Thyroid gland (tissue), 4 donors: ENCODE data around the gene TANC1. TPM values are rescaled to one million over a fixed set of nuclear protein-coding genes. Genes with fewer than 3 reads are reported as not detected.

ENCODE experiments used
- DNase-seq, 2 donors: peaks; one replicate each; pipeline ENCODE4 v3.0.0-alpha.2; 2019
- H3K27ac ChIP-seq, 3 donors: fragments of 200-600 bp; sonication (generic); 1 replicate in 2 of 3; 2 replicates in 1 of 3; pipeline ENCODE4 v1.5.1; 2016 to 2019; ENCODE audit warnings: mild to moderate bottlenecking in 1 of 3, moderate library complexity in 1 of 3
- H3K27me3 ChIP-seq: fragments of 200-600 bp; sonication (generic); one replicate; pipeline ENCODE4 v1.5.1; 2019
- H3K36me3 ChIP-seq, 2 donors: fragments of 200-600 bp; sonication (generic); one replicate each; pipeline ENCODE4 v1.5.1; 2016 to 2019
- H3K4me1 ChIP-seq, 2 donors: fragments of 200-600 bp; sonication (generic); one replicate each; pipeline ENCODE4 v1.5.1; 2017 to 2019
- H3K4me3 ChIP-seq, 3 donors: fragments of 200-600 bp; sonication (generic); replicated peaks in 1 of 3; 1 replicate in 2 of 3; 2 replicates in 1 of 3; pipeline ENCODE4 v1.5.1; 2016; ENCODE audit warnings: mild to moderate bottlenecking in 1 of 3
- H3K9me3 ChIP-seq: fragments of 200-600 bp; sonication (generic); one replicate; pipeline ENCODE4 v1.5.1; 2017
- POLR2A ChIP-seq, 2 donors: fragments of 450-650 bp; IDR thresholded peaks; one replicate each; pipeline ENCODE4 v1.6.1; 2017; ENCODE audit warnings: antibody characterized with exemption in 2 of 2, mild to moderate bottlenecking in 2 of 2, moderate library complexity in 1 of 2
- WGBS, 2 donors: methylation state at CpG; one replicate each; pipeline ENCODE4 v1.1.5; 2017; 5-methylcytosine and 5-hydroxymethylcytosine counted together
- intact Hi-C: fragments of 100-400 bp; cut with DNase I; formaldehyde crosslinking; loops from one replicate; pipeline ENCODE4 v1.15.1; 2023
- total RNA-seq, 4 donors: library from RNA; depleted of rRNA; stranded (reverse); fragments of >200 nt; gene quantifications; one replicate each; pipeline ENCODE4 v1.2.3, GENCODE V29; 2016
- TF ChIP-seq, protein P1 (sequence below), 6 experiments: fragments of 200-600 bp in 3 of 6; fragments of 450-650 bp in 3 of 6; sonication (generic) in 3 of 6; IDR thresholded peaks; one replicate each; pipeline ENCODE4 v1.5.1; 2016 to 2019; ENCODE audit warnings: antibody characterized with exemption in 6 of 6, mild to moderate bottlenecking in 2 of 6, inconsistent platforms in 1 of 6, moderate library complexity in 1 of 6

Gene TANC1
- total RNA-seq, 4 donors from 2014 or later = 51.1 to 93.8 (median 63.6) TPM

DNA sequence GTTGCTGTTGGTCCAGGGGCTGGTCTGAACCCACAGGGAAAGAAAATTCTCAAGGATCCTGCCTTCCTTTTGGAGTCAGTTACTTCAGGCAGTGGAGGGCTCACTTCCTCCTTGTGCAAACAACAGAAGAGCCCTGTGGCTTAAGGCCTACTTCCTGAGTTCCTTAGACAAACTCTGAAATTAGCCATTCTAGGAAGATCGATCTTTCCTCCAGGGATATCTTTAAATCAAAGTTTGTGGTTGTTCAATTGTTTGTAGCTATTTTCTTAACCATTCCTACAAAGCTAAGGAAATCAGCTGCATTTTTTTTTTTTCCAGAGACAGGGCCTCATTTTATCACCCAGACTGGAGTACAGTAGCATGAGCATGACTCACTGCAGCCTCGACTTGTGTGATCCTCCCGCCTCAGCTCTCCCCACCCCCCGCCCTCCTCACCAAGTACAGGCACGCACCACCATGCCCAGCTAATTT, 156.0 kb downstream of the TANC1 start:
- Histone ChIP-seq H3K4me1 (peaks cover 12 to 16% of the 10 kb centered on the region in 2 donors), H3K9me3 (no peaks in the 10 kb centered on the region), H3K4me3 (no peak overlapping the region), H3K27me3 (no peaks in the 10 kb centered on the region), H3K36me3 (no peaks in the 10 kb centered on the region), H3K27ac (peak overlapping the region in 1 of 3 donors; percentile 50)
- no peak for TF ChIP-seq POLR2A (IDR thresholded peaks at IDR 0.05)
- TF ChIP-seq, protein P1, sequence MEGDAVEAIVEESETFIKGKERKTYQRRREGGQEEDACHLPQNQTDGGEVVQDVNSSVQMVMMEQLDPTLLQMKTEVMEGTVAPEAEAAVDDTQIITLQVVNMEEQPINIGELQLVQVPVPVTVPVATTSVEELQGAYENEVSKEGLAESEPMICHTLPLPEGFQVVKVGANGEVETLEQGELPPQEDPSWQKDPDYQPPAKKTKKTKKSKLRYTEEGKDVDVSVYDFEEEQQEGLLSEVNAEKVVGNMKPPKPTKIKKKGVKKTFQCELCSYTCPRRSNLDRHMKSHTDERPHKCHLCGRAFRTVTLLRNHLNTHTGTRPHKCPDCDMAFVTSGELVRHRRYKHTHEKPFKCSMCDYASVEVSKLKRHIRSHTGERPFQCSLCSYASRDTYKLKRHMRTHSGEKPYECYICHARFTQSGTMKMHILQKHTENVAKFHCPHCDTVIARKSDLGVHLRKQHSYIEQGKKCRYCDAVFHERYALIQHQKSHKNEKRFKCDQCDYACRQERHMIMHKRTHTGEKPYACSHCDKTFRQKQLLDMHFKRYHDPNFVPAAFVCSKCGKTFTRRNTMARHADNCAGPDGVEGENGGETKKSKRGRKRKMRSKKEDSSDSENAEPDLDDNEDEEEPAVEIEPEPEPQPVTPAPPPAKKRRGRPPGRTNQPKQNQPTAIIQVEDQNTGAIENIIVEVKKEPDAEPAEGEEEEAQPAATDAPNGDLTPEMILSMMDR (IDR thresholded peaks at IDR 0.05) = no peak
- DNase-seq = no peak
- 41 to 42% methylated on average over 5 of the region's 5 CpGs for WGBS, 2 donors
- intact Hi-C loops = loop anchor here (5.0 kb wide), 1 partner anchor 222 kb away; no protein-coding TSS in a partner anchor

DNA sequence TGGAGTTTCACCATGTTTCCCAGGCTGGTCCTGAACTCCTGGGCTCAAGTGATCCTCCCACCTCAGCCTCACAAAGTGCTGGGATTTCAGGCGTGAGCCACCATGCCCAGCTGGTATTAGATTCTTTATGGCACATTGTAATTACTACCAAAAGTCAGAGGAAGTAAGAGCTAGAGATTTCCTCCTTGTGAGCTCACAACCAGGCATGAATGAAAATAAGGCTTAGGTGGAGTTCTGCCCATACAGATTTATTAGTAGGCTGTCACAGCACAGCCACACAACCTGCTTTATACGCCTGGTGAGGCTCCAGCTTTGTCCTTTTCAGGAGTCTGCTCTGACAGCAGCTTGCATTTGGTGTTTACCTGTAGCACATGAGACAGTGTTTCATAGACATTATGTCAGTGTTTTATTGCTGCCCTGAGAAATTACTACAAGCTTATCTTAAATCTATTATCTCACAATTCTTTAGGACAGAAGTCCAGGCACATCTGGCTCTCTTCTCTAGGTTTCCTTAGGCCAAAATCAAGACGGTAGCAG, 156.6 kb downstream of the TANC1 start:
- intact Hi-C loops = loop anchor here (5.0 kb wide), 1 partner anchor 223 kb away; no protein-coding TSS in a partner anchor
- no peaks in the 10 kb centered on the region for H3K36me3 ChIP-seq
- no peak overlapping the region for H3K4me3 ChIP-seq
- H3K9me3 ChIP-seq = no peaks in the 10 kb centered on the region
- TF ChIP-seq, protein P1 (IDR thresholded peaks at IDR 0.05) = no peak
- no peak for TF ChIP-seq POLR2A (IDR thresholded peaks at IDR 0.05)
- WGBS, 2 donors = 72 to 76% methylated on average over 3 of the region's 3 CpGs
- no peaks in the 10 kb centered on the region for H3K27me3 ChIP-seq
- H3K4me1 ChIP-seq = peaks cover 12 to 22% of the 10 kb centered on the region in 2 donors
- H3K27ac ChIP-seq = peak overlapping the region in 1 of 3 donors; percentile 50
- DNase-seq = no peak

DNA sequence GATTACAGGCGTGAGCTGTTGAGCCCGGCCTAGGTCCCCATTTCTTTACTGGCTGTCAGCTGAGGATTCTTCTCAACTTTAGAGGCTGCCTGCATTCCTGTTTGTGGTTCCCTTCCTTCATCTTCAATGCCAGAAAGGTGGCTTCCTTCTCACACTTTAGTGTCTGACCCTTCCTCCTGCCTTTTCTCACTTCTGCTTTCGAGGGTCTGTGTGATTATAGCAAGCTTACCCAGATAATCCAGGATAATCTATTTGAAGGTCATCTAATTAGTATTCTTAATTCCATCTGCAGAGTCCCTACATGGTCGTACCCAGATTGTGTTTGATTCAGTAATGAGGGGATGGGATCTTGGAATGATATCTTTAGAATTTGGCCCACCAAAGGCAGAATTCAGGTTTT, 157.4 kb downstream of the TANC1 start:
- TF ChIP-seq, protein P1 (IDR thresholded peaks at IDR 0.05) = no peak
- TF ChIP-seq POLR2A (IDR thresholded peaks at IDR 0.05) = no peak
- no peak overlapping the region for H3K27ac ChIP-seq
- H3K9me3 ChIP-seq = no peaks in the 10 kb centered on the region
- H3K27me3 ChIP-seq = no peaks in the 10 kb centered on the region
- no peaks in the 10 kb centered on the region for H3K36me3 ChIP-seq
- DNase-seq = no peak
- 94% methylated on average over 4 of the region's 4 CpGs for WGBS, 2 donors
- peaks cover 16 to 30% of the 10 kb centered on the region in 2 donors for H3K4me1 ChIP-seq
- intact Hi-C loops = no loop called here
- H3K4me3 ChIP-seq = no peak overlapping the region

DNA sequence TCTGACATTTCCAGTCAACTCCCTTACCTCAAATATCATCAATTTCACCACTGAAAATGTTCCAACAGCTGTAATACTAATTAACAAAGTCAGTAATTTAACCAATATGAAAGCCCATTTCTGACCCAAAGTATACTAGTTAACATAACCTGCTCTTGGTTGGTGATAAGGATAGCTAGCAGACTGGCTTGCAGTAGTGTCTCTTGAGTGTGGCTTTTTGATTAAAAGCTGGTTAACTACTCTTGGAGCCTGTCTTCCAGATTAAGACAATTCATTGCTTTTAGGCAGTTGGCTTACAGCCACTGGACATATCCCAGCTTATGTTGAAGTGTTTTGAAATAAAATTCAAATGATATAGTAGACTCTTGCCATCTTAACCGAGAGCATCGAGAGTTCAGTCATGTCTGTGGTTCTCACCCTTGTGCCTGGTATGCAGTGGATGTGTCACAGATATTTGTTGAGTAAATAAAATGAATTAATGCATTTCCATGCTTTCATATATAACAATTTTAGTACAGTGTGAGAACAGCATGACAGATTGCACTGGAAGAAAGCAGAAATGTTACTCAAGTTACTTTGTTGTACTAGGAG, 158.1 kb downstream of the TANC1 start:
- WGBS, 2 donors = 76 to 88% methylated on average over 2 of the region's 2 CpGs
- no peaks in the 10 kb centered on the region for H3K27me3 ChIP-seq
- TF ChIP-seq, protein P1 (IDR thresholded peaks at IDR 0.05) = no peak
- TF ChIP-seq POLR2A (IDR thresholded peaks at IDR 0.05) = no peak
- H3K4me3 ChIP-seq = no peak overlapping the region
- no peak for DNase-seq
- H3K9me3 ChIP-seq = no peaks in the 10 kb centered on the region
- H3K4me1 ChIP-seq = peaks cover 22 to 37% of the 10 kb centered on the region in 2 donors
- H3K36me3 ChIP-seq = no peaks in the 10 kb centered on the region
- no peak overlapping the region for H3K27ac ChIP-seq
- intact Hi-C loops = no loop called here

DNA sequence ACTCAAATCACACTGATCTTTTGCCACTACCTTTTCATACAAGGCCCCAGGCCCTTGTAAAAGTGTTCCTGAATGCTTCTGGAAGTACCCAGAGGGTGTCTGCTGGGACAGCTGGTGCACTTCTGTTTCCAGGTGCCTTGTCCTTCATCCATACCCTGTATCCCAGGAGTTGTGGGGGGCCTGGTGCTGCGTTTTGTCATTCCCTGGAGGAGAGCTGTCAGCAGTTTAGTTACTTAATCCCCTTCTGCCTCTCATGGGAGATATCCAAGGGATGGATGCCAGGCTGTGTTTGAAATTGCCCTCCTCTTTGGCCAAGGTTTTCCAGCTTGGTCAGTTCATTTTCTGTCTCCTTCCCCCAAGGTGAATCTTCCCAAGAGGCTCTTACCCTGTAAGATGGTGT, 159.8 kb downstream of the TANC1 start:
- TF ChIP-seq, protein P1 (IDR thresholded peaks at IDR 0.05) = no peak
- no peak for TF ChIP-seq POLR2A (IDR thresholded peaks at IDR 0.05)
- Histone ChIP-seq H3K4me1 (peaks cover 39 to 54% of the 10 kb centered on the region in 2 donors), H3K27me3 (no peaks in the 10 kb centered on the region), H3K9me3 (no peaks in the 10 kb centered on the region), H3K36me3 (no peaks in the 10 kb centered on the region), H3K27ac (no peak overlapping the region), H3K4me3 (no peak overlapping the region)
- intact Hi-C loops = no loop called here
- no peak for DNase-seq
- 83% methylated on average over 1 of the region's 1 CpG; no CpG with 5 or more reads in 1 of the 2 donors for WGBS, 2 donors
